Purkinje cell (primary cell): ENCODE results near the gene TBPL2. TPM values are rescaled to one million over a fixed set of nuclear protein-coding genes. Genes with fewer than 3 reads are reported as not detected.

Experiments
- polyA plus RNA-seq: library from polyadenylated mRNA; unstranded; fragments of >200 nt; fragmentation: Nextera tagmentation; gene quantifications from 2 replicates; pipeline ENCODE4 v1.2.1, GENCODE V29; 2014

Gene TBPL2
- not detected in 2 replicates for polyA plus RNA-seq

DNA sequence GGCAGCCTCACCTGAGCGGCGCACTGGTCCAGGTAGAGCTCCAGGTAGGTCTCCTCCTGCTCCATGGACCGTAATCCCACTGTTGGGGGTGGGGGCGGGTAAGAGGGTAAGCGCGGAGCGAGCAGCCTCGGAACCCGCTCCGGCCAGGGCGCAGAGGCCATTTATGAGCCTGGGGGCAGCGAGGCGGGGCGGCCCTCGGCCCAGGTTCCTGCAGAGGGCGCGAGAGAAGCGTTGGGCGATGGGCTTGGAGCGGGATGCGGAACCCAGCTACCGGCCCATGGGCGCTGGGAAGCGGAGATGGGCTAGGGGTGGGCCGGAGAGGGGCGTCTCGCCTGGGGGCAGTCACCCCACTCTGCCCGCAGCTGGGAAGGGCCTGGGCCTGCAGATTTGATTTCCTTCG lies at the start of gene TBPL2:
TBPL2 (minus strand) TSS at position 232 of the 400 bp plus-strand sequence; CDS start at position 65, 167 bp downstream.

DNA sequence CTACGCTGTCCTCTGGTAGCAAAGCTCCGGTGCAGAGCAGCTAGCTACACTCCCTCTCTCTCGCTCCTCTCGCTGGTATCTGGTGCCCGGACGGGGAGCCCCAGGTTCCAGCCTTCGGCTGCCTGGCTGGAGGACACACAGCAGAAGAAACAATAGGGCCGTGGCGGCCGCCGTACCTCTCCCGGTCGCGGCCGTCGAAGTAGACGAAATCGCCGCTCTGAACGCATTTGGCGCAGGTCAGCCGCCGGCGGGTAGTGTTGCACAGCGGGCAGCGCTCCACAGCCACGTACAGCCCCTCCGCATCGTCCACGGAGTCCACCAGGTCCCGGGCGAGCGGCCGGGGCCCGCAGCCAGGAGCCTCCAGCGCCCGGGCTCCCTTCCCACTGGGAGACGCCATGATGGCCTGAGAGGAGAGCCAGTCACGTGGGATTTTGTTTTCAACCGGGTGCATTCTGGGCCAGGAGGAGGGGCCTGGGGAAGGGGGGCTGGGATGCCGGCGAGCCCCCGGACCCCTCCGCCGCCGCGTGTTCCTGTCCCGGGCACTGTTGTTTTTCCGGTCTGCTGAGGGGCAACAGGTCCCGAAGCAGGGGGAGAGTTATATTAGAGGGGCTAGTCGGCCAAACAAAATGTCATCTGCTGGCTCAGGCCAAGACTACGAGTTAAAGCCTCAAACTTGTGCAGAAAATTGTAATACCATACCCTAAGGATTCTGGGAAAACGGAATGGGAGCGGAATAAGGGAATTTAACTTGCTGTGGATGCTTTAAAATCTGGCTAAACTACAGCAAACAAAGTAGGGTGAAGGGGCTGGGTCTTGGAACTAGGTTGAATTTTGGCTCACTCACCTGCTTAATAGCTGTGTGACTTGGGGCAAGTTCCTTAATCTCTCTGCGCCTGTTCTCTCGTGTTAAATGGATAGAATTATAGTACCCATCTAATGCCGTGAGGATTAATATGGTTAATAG lies 28.7 kb downstream of the TBPL2 start, which contains the start of gene ATG14:
ATG14 (minus strand) TSS at position 405 of the 964 bp plus-strand sequence; CDS start at position 397, 8 bp downstream.

Other genes starting within 250 kb of the TBPL2 start
- gene DLGAP5, start 249.0 kb downstream of the TBPL2 start, polyA plus RNA-seq: not detected in 2 replicates
- gene FBXO34, start 169.2 kb downstream of the TBPL2 start, polyA plus RNA-seq: 19.2 and 27.0 TPM in 2 replicates
- 3.8 and 4.2 TPM in 2 replicates for gene ATG14, start 28.8 kb downstream of the TBPL2 start, polyA plus RNA-seq
- gene KTN1, start 139.6 kb upstream of the TBPL2 start, polyA plus RNA-seq: 233 and 286 TPM in 2 replicates